KOPT-K1 (cell line): ENCODE results near the gene ACLY.
"Not testable (repeated sequence)": the region's sequence is repeated elsewhere in the genome, so short reads cannot be mapped to it uniquely, and the experiment has no call there.

Source experiments
- H3K27ac ChIP-seq: fragments of 200-600 bp; sonication (generic); 2 replicates; pipeline ENCODE4 v1.5.1; 2016; ENCODE audit warnings: antibody characterized with exemption, mild to moderate bottlenecking, low read depth, low read length; ENCODE audit not compliant: poor library complexity, severe bottlenecking
- H3K36me3 ChIP-seq: fragments of 200-600 bp; sonication (generic); 2 replicates; pipeline ENCODE4 v1.5.1; 2017; ENCODE audit warnings: antibody characterized with exemption, mild to moderate bottlenecking, low read length, moderate library complexity; ENCODE audit not compliant: insufficient read depth
- H3K9me3 ChIP-seq: fragments of 200-600 bp; sonication (generic); 2 replicates; pipeline ENCODE4 v1.5.1; 2017; ENCODE audit warnings: antibody characterized with exemption, low read length, mild to moderate bottlenecking; ENCODE audit not compliant: insufficient read depth, poor library complexity, severe bottlenecking

Gene ACLY

DNA sequence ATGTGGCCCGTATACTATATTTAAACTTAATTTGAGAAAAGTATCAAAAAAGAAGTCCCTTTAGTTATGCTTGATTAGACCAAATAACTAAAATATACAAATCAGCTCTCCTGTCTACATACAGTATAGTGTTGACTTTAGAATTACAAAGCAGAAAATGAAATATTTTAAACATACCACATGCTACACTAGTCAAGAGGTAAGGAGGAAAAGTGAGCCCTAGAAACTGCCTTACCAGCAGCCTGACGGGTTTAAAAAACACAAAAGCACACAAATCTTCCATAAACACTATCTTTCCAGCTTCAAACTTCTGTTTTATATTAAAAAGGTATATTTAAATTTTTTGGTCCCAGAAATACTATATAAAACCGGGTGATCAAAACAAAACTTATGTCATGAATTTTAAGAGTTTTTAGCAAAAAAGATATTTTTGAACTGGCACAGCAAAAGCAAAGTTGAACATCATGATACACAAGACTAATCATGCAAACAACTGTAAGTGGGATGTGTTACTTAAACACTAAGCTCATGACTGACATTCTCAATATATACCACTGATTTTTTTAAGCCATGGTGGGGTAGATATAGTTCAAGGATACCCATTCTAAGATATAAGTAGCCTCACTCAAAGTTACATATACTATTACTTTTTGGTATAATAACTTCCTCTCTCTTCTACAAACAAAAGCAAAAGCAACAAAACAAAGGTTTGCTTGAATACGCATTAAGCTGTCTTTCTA lies 69.3 kb downstream of the ACLY start:
- no peak overlapping the region for H3K27ac ChIP-seq
- H3K36me3 ChIP-seq, result peaks cover 56% of the 10 kb centered on the region
- H3K9me3 ChIP-seq, result no peaks in the 10 kb centered on the region

DNA sequence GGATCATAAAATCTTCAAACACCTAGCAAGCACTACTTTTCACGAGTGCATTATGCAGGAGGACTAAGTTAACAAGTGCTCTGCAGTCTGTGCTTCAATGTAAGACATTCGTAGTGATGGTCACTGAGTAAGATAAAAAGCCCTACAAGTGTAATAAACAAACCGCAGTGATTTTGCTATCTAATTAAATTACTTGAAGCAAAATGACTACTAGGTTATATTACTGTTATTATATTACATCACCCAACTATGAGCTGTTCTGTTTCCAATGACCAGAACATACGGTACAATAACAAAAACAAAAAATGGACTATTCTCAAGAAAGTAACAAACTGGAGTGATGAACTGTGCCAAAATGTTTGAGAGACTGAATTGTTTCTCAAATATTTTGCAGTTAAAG lies 70.0 kb downstream of the ACLY start:
- Histone ChIP-seq H3K27ac (no peak overlapping the region), H3K36me3 (peaks cover 49% of the 10 kb centered on the region), H3K9me3 (no peaks in the 10 kb centered on the region)

DNA sequence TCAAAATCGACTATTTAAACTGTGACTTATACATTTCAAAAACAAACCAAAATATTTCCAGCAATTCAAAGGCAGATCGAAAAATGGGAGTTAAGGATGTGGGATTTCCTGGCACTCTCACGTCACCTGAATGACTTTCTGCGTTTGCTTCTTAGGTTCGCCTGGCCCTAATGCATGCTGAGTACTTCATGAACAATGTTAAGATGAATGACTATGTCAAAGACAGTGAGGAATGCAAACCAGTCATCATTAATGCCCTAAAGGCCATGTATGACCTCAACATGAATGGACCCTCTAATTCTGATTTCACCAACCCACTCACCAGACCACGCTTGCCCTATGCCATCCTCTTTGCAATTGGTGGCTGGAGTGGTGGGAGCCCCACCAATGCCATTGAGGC lies 73.8 kb downstream of the ACLY start:
- Histone ChIP-seq H3K9me3 (no peaks in the 10 kb centered on the region), H3K27ac (no peak overlapping the region), H3K36me3 (peaks cover 19% of the 10 kb centered on the region; the same call in 1 of the 2 replicates)

DNA sequence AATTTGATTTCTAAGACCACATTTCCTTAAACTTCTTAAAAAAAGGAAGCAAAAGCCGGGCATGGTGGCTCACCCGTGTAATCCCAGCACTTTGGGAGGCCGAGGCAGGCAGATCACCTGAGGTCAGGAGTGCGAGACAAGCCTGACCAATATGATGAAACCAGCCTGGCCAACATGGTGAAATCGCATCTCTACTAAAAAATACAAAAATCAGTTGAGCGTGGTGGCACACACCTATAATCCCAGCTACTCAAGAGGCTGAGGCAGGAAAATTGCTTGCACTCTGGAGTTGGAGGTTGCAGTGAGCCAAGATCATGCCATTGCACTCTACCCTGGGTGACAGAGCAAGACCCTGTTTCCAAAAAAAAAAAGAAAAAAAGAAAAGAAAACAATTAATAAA lies 78.0 kb downstream of the ACLY start:
- H3K36me3 ChIP-seq, H3K9me3 ChIP-seq, H3K27ac ChIP-seq: not testable (repeated sequence)

DNA sequence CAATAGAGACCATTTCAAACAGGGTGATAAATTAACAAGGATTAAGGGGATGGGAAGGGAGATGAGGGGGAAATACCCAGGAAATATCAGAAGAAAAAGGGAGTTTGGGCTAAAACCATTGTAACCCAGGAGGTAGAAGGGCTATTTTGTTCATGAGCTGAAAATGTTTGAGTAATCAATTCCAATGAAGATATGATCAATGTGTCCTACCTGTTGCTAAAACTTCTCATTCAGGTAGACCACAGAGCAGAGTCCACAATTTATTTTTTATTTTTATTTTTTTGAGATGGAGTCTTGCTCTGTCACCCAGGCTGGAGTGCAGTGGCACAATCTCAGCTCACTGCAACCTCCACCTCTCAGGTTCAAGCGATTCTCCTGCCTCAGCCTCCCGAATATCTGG lies 79.3 kb downstream of the ACLY start:
- not testable (repeated sequence) for H3K36me3 ChIP-seq, H3K27ac ChIP-seq, H3K9me3 ChIP-seq

DNA sequence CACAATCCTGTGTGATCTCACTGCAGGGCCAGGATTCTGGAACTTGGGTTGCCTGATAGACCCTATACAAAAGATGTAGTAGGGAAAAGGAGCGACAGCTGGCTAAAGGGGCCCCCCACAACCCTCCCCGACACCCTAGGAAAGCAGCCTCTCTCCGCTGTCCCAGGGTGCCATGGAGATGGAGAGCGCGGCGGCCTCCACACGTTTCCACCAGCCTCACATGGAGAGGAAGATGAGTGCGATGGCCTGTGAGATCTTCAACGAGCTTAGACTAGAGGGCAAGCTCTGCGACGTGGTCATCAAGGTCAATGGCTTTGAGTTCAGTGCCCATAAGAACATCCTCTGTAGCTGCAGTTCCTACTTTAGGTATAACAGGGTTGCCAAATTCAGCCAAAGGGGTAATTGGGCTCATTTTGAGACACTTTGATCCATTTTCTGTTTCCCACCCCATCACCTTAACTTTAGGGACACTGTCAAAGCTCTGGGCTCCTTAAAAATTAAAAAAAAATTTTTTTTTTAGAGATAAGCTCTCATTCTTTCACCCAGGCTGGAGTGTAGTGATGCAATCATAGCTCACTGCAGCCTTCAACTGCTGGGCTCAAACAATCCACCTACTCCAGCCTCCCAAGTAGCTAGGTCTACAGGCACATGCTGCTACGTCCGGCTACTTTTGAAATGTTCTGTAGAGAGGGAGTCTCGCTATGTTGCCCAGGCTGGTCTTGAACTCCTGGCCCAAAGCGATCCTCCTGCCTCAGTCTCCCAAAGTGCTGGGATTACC lies 80.8 kb downstream of the ACLY start, which contains the start of gene KLHL10:
TSS of gene KLHL10 (plus strand) at position 65 of the 778 bp plus-strand sequence. CDS start at position 173, 108 bp downstream.
- H3K36me3 ChIP-seq, result 0 out of 2 replicates have a peak, but pooled peaks cover 11% of the 10 kb centered on the region
- H3K27ac ChIP-seq, result no peak within 1 kb of the TSS
- H3K9me3 ChIP-seq, result no peaks in the 10 kb centered on the region

DNA sequence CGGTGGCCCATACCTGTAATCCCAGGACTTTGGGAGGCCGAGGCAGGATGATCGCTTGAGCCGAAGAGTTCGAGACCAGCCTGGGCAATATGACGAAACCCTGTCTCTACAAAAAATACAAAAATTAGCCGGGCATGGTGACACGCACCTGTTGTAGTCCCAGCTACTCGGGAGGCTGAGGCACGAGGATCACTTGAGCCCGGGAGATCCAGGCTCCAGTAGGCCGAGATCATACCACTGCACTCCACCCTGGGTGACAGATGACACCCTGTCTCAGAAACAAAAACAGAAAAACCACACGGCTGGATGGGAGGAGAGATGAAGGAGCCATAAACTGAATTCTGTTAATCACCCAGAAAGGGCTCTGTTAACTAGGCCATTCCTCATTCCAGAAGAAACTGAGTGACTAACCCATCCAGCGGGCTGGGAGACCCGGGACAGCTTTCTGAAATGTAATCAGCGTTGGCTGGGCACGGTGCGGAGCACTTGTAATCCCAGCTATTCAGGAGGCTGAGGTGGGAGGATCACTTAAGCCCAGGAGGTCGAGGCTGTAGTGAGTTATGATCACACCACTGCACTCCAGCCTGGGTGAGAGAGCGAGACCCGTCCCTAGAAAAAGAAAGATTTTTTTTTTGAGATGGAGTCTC lies 82.1 kb downstream of the ACLY start:
- Histone ChIP-seq H3K36me3 (peaks cover 23% of the 10 kb centered on the region), H3K9me3 (no peaks in the 10 kb centered on the region), H3K27ac (no peak overlapping the region)

DNA sequence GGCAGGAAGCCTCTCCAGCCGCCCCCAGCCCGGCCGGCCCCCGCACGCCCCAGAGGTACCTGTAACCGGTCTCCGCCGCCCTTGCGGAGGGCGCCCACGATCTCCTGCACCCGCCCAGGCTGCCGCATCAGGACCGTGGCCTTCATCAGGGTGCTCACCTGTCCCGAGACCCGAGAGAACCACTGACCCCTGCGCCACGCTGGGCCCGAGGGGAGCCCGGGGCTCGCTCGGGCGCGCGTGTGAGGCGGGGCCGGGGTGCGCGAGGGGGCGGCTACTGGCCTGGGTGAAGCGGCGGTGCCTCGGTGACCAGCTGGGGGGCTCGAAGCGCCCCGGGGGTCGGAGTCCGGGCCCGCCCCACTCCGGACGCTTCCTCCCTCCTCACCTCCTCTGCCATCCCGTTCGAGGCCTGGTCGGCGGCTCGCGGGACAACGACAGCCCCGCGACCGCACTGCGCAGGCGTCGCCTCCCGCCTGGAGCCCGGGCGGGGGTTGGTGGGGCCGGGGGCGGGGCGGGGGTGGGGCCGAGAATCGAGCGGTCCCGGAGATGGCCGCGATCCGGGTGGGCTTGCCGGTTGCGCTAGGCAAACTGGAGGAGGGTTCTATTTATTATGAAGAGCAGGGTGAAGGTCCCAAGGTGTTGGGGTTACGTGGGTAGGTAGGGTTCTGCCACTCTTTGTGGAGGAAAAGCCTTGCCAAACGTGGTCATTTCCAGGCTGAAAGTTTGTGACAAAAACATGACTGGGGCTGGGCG lies 82.8 kb downstream of the ACLY start, which contains the start of gene NT5C3B:
TSS of gene NT5C3B (minus strand) at position 433 of the 750 bp plus-strand sequence. CDS start at position 394, 39 bp downstream.
- H3K27ac ChIP-seq, result peak within 1 kb of the TSS; percentile 53
- no peaks in the 10 kb centered on the region for H3K9me3 ChIP-seq
- peaks cover 30% of the 10 kb centered on the region for H3K36me3 ChIP-seq

DNA sequence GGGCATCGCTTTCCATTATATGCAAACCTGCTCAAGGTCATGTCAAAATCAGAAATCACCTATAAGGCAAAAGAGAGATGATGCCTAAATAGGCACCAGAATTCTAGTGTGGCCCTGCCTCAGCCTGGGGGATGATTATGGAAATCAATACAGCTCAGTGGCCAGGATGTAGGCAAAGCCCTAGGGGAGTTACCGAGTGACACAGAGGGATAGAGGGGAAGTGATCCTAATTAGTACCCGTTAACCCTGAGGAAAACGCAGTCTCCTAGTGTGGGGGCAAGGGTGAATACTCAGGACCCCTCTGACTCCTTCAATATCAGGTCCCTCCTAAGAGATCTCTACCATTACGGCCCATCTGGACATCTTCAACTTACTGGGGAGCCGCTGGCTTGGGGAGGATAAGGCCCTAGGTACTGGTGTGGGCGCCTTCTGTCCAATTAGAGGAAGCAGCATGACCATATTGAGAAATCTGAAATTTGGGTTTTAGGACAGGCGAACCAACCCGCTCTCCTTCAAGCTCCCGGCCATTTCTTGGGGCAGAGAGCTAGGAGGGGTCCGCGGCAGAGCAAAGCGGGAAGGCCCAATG lies 83.4 kb downstream of the ACLY start:
- Histone ChIP-seq H3K9me3 (no peaks in the 10 kb centered on the region), H3K27ac (peak overlapping the region; percentile 53), H3K36me3 (peaks cover 36% of the 10 kb centered on the region)

DNA sequence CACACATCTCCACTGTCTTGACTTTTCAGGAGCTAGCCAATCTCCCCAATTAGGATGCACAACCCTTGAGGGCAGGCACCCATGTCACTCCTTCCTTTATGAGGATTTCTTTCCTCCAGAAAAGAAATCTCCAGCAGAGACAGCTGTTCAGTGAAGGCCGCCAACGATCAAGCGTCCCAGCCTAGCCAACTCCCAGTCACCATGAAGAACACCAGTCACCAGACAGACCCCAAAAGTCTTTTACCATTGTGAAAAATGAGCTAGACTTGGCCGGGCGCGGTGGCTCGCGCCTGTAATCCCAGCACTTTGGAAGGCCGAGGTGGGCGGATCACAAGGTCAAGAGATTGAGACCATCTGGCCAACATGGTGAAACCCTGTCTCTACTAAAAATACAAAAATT lies 88.8 kb downstream of the ACLY start:
- H3K36me3 ChIP-seq, result peaks cover 80% of the 10 kb centered on the region
- H3K27ac ChIP-seq, H3K9me3 ChIP-seq: not testable (repeated sequence)

DNA sequence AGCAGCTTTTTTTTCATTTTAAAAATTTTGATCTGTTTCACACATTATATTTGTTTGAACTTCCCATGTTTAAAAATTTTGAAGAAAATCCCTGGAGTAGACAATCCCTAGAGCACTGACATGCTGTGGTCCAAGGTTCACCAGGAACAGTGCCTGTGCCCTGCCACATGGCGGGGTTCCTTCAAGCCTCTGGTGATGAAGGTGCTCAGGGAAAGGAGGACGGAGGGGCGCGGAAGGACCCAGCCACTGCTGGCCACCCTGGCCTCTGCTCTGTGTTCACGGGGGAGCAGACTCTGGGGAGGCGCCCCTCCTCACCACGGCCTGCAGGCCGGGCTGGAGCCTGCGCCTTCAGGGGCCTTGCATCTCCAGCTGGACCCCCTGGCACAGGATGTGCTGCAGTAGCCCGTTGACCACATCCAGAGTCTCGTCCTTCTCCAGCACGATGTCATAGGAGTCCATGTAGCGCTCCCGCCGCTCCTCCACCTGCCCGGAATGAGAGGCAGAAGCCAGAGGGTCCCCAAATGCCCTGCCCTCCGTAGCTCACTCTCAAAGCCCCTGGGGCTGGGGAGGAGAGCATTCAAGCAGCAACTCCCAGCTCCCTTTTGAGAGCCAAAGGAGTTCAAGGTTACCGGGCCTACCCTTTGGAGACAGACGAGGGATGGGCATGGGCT lies 93.4 kb downstream of the ACLY start:
- H3K27ac ChIP-seq, result no peak overlapping the region
- no peaks in the 10 kb centered on the region for H3K9me3 ChIP-seq
- H3K36me3 ChIP-seq, result peaks cover 47% of the 10 kb centered on the region

DNA sequence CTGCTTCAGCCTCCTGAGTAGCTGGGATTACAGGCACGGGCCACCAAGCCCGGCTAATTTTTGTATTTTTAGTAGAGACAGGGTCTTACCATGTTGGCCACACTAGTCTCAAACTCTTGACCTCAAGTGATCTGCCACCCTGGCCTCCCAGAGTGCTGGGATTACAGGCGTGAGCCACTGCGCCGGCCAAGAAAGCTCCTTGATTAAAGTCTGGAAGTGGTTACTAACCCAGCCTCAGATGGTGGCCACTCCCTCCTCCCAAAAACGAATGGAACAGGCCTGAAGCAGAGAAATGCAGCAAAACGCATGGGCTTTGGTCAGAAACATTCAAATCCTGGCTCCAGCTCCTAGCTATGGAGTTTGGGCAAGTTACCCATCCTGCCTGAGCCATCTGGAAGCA lies 94.7 kb downstream of the ACLY start:
- Histone ChIP-seq H3K9me3 (no peaks in the 10 kb centered on the region), H3K36me3 (peaks cover 36% of the 10 kb centered on the region; the same call in 1 of the 2 replicates), H3K27ac (no peak overlapping the region)

DNA sequence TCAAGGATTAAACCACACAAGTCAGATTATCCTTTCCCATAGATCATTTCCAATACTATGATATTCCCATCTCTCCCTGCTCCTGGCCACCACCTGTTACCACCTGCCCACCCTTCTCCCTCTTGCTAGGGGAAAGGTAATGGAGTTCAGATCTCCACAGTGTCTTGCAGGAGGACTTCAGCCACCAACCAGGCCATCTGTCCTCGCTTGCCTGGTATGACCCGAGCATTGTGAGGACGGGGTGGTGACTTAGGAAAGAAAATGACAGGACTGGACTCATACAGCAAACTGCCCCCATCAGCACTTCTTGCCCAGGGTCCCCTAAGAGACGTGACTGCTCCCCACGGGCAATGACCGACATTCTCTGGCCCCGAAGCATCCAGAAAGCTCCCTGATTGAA lies 95.2 kb downstream of the ACLY start:
- Histone ChIP-seq H3K27ac (no peak overlapping the region), H3K9me3 (no peaks in the 10 kb centered on the region), H3K36me3 (peaks cover 31% of the 10 kb centered on the region; the same call in 1 of the 2 replicates)

DNA sequence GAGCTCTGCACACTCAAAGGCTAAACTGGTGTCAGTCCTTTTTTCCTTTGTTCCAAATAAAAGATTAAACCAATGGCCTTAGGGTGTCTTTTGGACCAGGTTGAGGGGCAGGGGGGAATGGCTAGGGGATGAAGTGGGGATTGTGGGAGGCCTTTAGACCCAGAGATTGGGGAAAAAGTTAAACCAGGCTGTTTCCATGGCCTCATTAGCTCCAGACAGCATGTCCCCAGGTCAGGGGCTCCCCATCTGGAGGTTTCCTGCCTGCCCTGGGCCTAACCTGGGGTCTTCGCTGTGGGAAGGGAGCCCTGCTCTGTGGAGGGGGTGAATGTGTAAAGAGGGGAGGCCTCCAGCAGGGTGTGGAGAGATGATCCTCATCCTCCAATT lies 95.6 kb downstream of the ACLY start:
- Histone ChIP-seq H3K9me3 (no peaks in the 10 kb centered on the region), H3K27ac (no peak overlapping the region), H3K36me3 (peaks cover 27% of the 10 kb centered on the region; the same call in 1 of the 2 replicates)
